Neural progenitor cell (in vitro differentiated cells): ENCODE results near the gene CYP2C19.

Experiments
- CTCF ChIP-seq: fragments of 200-600 bp; sonication (generic); IDR thresholded peaks from 2 replicates; pipeline ENCODE4 v1.5.1; 2017; ENCODE audit warnings: antibody characterized with exemption, mild to moderate bottlenecking
- EZH2 ChIP-seq: fragments of 200-600 bp; sonication (generic); IDR thresholded peaks from 2 replicates; pipeline ENCODE4 v1.6.1; 2017; ENCODE audit warnings: antibody characterized with exemption, mild to moderate bottlenecking, moderate library complexity

DNA sequence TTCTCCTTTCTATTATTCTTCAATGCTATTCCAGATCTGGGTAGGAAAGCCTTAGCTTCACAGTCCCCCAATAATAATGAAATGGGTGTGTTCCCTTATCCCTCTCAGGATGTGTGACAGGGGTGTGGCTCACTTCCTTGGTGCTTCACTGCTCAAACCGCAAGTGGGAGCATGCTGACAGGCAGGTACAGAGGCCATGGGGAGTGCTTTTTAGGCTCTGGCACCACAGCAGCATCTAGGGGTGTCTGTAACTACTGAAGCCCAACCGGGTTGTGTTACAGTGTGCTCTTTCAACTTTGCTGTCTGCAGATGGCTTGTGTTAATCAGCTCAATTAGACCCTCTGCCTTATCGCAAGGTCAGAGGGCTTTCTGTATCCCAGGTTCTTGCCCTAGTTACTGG lies 96.6 kb downstream of the CYP2C19 start:
- TF ChIP-seq CTCF, result no peak
- TF ChIP-seq EZH2, result no peak
